ENCODE data around the gene PDLIM3. TPM values are rescaled to one million over a fixed set of nuclear protein-coding genes. Genes with fewer than 3 reads are reported as not detected.
"Not testable (repeated sequence)": the region's sequence is repeated elsewhere in the genome, so short reads cannot be mapped to it uniquely, and the experiment has no call there.

Gene PDLIM3
- total RNA-seq, 1 donor from 2014 or later: 2.8 TPM

DNA sequence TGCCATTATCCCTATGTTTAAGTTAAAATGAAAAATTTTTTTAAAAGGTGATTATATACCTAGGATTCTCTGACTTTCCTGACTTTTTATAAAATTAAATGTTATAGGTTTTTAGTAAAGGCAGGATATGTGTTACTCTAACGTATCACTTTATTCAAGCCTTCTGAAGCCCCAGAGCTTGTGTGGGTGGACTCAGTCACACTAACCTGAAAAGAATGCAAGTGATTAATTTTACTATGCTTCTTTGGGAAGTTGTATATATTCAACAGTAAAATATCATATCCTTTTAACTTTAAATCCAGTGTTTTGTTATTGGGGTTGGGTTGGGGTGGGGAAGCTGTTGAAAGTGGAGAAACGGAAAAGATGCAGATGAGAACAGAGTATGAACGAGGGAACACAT lies 22.8 kb downstream of the PDLIM3 start:
- H3K9me3 Mint-ChIP-seq (ENCODE audit: unreplicated experiment): no peaks in the 10 kb centered on the region
- no peak for DNase-seq (ENCODE audit: extremely low spot score, unreplicated experiment)
- no peak overlapping the region for H3K27ac Mint-ChIP-seq (ENCODE audit: unreplicated experiment)
- no peaks in the 10 kb centered on the region for H3K27me3 Mint-ChIP-seq (ENCODE audit: unreplicated experiment)
- no peak overlapping the region for H3K4me3 Mint-ChIP-seq (ENCODE audit: unreplicated experiment)
- H3K36me3 Mint-ChIP-seq (ENCODE audit: unreplicated experiment): no peaks in the 10 kb centered on the region
- peaks cover 12% of the 10 kb centered on the region for H3K4me1 Mint-ChIP-seq (ENCODE audit: unreplicated experiment)
- TF ChIP-seq, protein P1, sequence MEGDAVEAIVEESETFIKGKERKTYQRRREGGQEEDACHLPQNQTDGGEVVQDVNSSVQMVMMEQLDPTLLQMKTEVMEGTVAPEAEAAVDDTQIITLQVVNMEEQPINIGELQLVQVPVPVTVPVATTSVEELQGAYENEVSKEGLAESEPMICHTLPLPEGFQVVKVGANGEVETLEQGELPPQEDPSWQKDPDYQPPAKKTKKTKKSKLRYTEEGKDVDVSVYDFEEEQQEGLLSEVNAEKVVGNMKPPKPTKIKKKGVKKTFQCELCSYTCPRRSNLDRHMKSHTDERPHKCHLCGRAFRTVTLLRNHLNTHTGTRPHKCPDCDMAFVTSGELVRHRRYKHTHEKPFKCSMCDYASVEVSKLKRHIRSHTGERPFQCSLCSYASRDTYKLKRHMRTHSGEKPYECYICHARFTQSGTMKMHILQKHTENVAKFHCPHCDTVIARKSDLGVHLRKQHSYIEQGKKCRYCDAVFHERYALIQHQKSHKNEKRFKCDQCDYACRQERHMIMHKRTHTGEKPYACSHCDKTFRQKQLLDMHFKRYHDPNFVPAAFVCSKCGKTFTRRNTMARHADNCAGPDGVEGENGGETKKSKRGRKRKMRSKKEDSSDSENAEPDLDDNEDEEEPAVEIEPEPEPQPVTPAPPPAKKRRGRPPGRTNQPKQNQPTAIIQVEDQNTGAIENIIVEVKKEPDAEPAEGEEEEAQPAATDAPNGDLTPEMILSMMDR (IDR thresholded peaks at IDR 0.05): no peak

DNA sequence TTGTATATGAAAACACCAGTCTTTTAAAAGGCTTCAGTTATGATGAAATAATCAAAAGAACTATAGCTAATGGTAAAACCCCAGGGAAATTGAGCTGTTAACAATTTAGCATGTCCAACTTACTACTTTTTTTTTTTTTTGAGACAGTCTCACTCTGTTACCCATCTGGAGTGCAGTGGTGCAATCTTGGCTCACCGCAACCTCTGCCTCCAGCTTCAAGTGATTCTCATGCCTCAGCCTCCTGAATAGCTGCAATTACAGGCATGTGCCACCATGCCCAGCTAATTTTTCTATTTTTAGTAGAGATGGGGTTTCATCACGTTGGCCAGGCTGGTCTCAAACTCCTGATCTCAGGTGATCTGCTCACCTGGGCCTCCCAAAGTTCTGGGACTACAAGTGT lies 24.1 kb downstream of the PDLIM3 start:
- not testable (repeated sequence) for H3K4me3 Mint-ChIP-seq (ENCODE audit: unreplicated experiment); H3K9me3 Mint-ChIP-seq (ENCODE audit: unreplicated experiment); DNase-seq (ENCODE audit: extremely low spot score, unreplicated experiment); H3K27ac Mint-ChIP-seq (ENCODE audit: unreplicated experiment); H3K27me3 Mint-ChIP-seq (ENCODE audit: unreplicated experiment); H3K36me3 Mint-ChIP-seq (ENCODE audit: unreplicated experiment)
- peaks cover 12% of the 10 kb centered on the region for H3K4me1 Mint-ChIP-seq (ENCODE audit: unreplicated experiment)

DNA sequence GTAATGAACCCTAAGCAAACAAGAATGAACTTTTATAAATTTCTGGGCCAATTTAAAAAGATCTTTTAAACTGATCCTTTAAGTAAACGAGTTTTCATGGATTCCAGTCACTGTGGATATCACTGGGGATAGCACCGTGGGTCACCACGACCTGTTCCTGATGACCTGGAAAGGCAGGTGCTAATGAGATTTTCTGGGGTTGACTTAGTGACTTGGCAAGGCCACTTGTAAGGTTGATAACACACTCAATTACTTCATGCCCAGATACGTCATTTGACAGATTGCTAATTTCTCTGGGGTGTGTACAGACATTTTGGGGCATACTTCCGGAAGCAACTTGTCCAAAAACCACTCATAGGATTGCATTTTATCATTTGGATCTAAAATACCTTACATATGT lies 24.5 kb downstream of the PDLIM3 start:
- no peaks in the 10 kb centered on the region for H3K36me3 Mint-ChIP-seq (ENCODE audit: unreplicated experiment)
- H3K9me3 Mint-ChIP-seq (ENCODE audit: unreplicated experiment): no peaks in the 10 kb centered on the region
- H3K27ac Mint-ChIP-seq (ENCODE audit: unreplicated experiment): no peak overlapping the region

DNA sequence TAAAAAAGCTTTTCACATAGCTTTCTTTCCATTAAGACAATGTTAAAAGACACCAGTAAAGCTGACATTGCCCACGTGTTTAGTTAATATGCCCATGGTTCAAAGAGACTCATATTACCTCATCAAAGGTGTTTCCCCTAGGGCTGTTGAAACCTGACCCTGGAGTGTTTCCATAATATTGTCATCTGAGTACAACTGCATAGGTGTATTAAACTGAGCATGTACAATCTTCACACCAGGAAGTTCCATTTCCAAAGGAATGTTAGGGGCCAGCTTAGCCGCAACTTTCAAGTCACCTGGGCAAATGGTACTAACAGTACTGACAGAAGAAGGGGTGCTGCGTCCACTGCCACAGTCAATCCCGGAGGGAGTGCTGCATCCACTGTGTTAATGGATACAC lies 27.1 kb downstream of the PDLIM3 start:
- no peak for DNase-seq (ENCODE audit: extremely low spot score, unreplicated experiment)
- H3K27ac Mint-ChIP-seq (ENCODE audit: unreplicated experiment): no peak overlapping the region
- TF ChIP-seq, protein P1 (IDR thresholded peaks at IDR 0.05): no peak
- no peak overlapping the region for H3K4me3 Mint-ChIP-seq (ENCODE audit: unreplicated experiment)
- peaks cover 9% of the 10 kb centered on the region for H3K4me1 Mint-ChIP-seq (ENCODE audit: unreplicated experiment)
- H3K36me3 Mint-ChIP-seq (ENCODE audit: unreplicated experiment): no peaks in the 10 kb centered on the region
- H3K9me3 Mint-ChIP-seq (ENCODE audit: unreplicated experiment): no peaks in the 10 kb centered on the region
- H3K27me3 Mint-ChIP-seq (ENCODE audit: unreplicated experiment): no peaks in the 10 kb centered on the region

More for the DNA sequence above, 24.5 kb downstream of the PDLIM3 start:
- DNase-seq (ENCODE audit: extremely low spot score, unreplicated experiment): no peak
- Mint-ChIP-seq H3K27me3 (ENCODE audit: unreplicated experiment) (no peaks in the 10 kb centered on the region), H3K4me3 (ENCODE audit: unreplicated experiment) (no peak overlapping the region), H3K4me1 (ENCODE audit: unreplicated experiment) (peaks cover 12% of the 10 kb centered on the region)
- TF ChIP-seq, protein P1 (IDR thresholded peaks at IDR 0.05): no peak

DNA sequence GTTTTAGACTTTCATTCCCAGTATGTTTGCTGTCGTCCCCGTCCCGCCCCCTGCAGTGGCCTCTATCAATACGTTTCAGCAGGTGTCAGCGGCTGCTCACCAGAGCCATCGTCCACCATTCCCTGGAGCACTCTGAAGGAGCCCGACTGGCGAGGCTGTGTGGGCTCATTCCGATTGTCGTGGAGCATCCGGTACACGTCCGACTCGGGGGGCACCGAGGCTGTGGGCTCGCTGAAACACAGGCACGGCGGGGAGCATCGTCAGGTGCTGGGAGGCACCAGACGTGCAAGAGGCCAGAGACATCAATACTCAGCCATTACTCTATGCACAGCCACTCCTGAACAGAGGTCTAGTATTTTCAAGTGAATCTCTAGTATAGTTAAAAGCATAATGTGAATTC lies 28.9 kb downstream of the PDLIM3 start:
- Mint-ChIP-seq H3K4me3 (ENCODE audit: unreplicated experiment) (no peak overlapping the region), H3K9me3 (ENCODE audit: unreplicated experiment) (no peaks in the 10 kb centered on the region), H3K36me3 (ENCODE audit: unreplicated experiment) (no peaks in the 10 kb centered on the region), H3K27me3 (ENCODE audit: unreplicated experiment) (no peaks in the 10 kb centered on the region), H3K4me1 (ENCODE audit: unreplicated experiment) (no peaks in the 10 kb centered on the region), H3K27ac (ENCODE audit: unreplicated experiment) (no peak overlapping the region)
- TF ChIP-seq, protein P1 (IDR thresholded peaks at IDR 0.05): no peak
- no peak for DNase-seq (ENCODE audit: extremely low spot score, unreplicated experiment)
